ENCODE data around the gene FTCDNL1. TPM values are rescaled to one million over a fixed set of nuclear protein-coding genes. Genes with fewer than 3 reads are reported as not detected.

FTCDNL1 gene
- polyA plus RNA-seq, 3 donors, result 2.4 to 7.3 (median 4.1) TPM

GRCh38 chr2:199743415-199744120 lies 107.4 kb downstream of the FTCDNL1 start:
- H3K9ac ChIP-seq (ENCODE audit: insufficient read depth, low read length, poor library complexity, severe bottlenecking), result no peak overlapping the region
- Mint-ChIP-seq H3K4me1 (peaks cover 15% of the 10 kb centered on the region), H3K27me3 (ENCODE audit: low read depth in 3 of 3) (peaks cover 0 to 3% (median 0%) of the 10 kb centered on the region in 3 donors), H3K36me3 (no peaks in the 10 kb centered on the region), H3K4me3 (no peak overlapping the region), H3K9me3 (no peaks in the 10 kb centered on the region), H3K27ac (no peak overlapping the region)
- H3K79me2 ChIP-seq (ENCODE audit: insufficient read depth, low read length), result no peaks in the 10 kb centered on the region
- no peak overlapping the region for H3K27ac ChIP-seq (ENCODE audit: low read depth in 1 of 2, low read length in 2 of 2)
- H3K9me3 ChIP-seq (replicated peaks in 1 of 2; ENCODE audit: control insufficient read depth in 1 of 2, insufficient read depth in 1 of 2, low read length in 2 of 2), result no peaks in the 10 kb centered on the region
- no peak overlapping the region for H3K4me2 ChIP-seq (replicated peaks; ENCODE audit: extremely low read depth, low read length, poor library complexity, severe bottlenecking)
- DNase-seq, result no peak
- no peaks in the 10 kb centered on the region for H3K27me3 ChIP-seq (ENCODE audit: control insufficient read depth in 2 of 2, insufficient read depth in 2 of 2, low read length in 2 of 2)
- intact Hi-C loops (cut with micrococcal nuclease), result loop anchor here (5.0 kb wide), 2 partner anchors 36 to 41 kb away; no protein-coding TSS in a partner anchor
- no peak overlapping the region for H3K4me3 ChIP-seq (replicated peaks in 1 of 3; ENCODE audit: low read depth in 2 of 3, low read length in 3 of 3)
- H2AFZ ChIP-seq (ENCODE audit: insufficient read depth, low read depth, low read length, poor library complexity, severe bottlenecking), result no peak overlapping the region
- no peak for TF ChIP-seq CTCF (IDR thresholded peaks at IDR 0.05)
- no CpG with 5 or more reads among the region's 5 CpGs for WGBS (ENCODE audit: insufficient coverage)
- no peaks in the 10 kb centered on the region for H3K36me3 ChIP-seq (replicated peaks in 1 of 2; ENCODE audit: control insufficient read depth in 1 of 2, insufficient read depth in 2 of 2, low read length in 2 of 2)
- peaks cover 14 to 17% of the 10 kb centered on the region in 2 donors for H3K4me1 ChIP-seq (ENCODE audit: control insufficient read depth in 1 of 2, insufficient read depth in 2 of 2, low read length in 2 of 2)
- no peaks in the 10 kb centered on the region for H4K20me1 ChIP-seq (ENCODE audit: insufficient read depth, low read length)

- no peak for DNase-seq
- H3K36me3 Mint-ChIP-seq, result no peaks in the 10 kb centered on the region
- peaks cover 0 to 3% (median 0%) of the 10 kb centered on the region in 3 donors for H3K27me3 Mint-ChIP-seq (ENCODE audit: low read depth in 3 of 3)
- Histone ChIP-seq H3K9me3 (replicated peaks in 1 of 2; ENCODE audit: control insufficient read depth in 1 of 2, insufficient read depth in 1 of 2, low read length in 2 of 2) (no peaks in the 10 kb centered on the region), H3K4me2 (replicated peaks; ENCODE audit: extremely low read depth, low read length, poor library complexity, severe bottlenecking) (no peak overlapping the region), H3K79me2 (ENCODE audit: insufficient read depth, low read length) (no peaks in the 10 kb centered on the region), H3K27me3 (ENCODE audit: control insufficient read depth in 2 of 2, insufficient read depth in 2 of 2, low read length in 2 of 2) (no peaks in the 10 kb centered on the region), H2AFZ (ENCODE audit: insufficient read depth, low read depth, low read length, poor library complexity, severe bottlenecking) (no peak overlapping the region), H3K9ac (ENCODE audit: insufficient read depth, low read length, poor library complexity, severe bottlenecking) (no peak overlapping the region), H3K36me3 (replicated peaks in 1 of 2; ENCODE audit: control insufficient read depth in 1 of 2, insufficient read depth in 2 of 2, low read length in 2 of 2) (no peaks in the 10 kb centered on the region), H3K4me3 (replicated peaks in 1 of 3; ENCODE audit: low read depth in 2 of 3, low read length in 3 of 3) (no peak overlapping the region), H4K20me1 (ENCODE audit: insufficient read depth, low read length) (no peaks in the 10 kb centered on the region), H3K27ac (ENCODE audit: low read depth in 1 of 2, low read length in 2 of 2) (no peak overlapping the region), H3K4me1 (ENCODE audit: control insufficient read depth in 1 of 2, insufficient read depth in 2 of 2, low read length in 2 of 2) (peaks cover 21 to 24% of the 10 kb centered on the region in 2 donors)
- intact Hi-C loops (cut with micrococcal nuclease), result loop anchor here (5.0 kb wide), 2 partner anchors 36 to 41 kb away; no protein-coding TSS in a partner anchor
- no peak overlapping the region for H3K4me3 Mint-ChIP-seq
- WGBS (ENCODE audit: insufficient coverage), result 92% methylated on average over 2 of the region's 2 CpGs
- peaks cover 21% of the 10 kb centered on the region for H3K4me1 Mint-ChIP-seq
- H3K27ac Mint-ChIP-seq, result no peak overlapping the region
- TF ChIP-seq CTCF (IDR thresholded peaks at IDR 0.05), result no peak
- no peaks in the 10 kb centered on the region for H3K9me3 Mint-ChIP-seq
Observed at GRCh38 chr2:199742884-199743283, 108.1 kb downstream of the FTCDNL1 start.

Data from CD14-positive monocyte (primary cell).